HG03439 (cell line): ENCODE data around the gene KIT.

Experiments used
- ATAC-seq: cut with Tn5 transposase; IDR thresholded peaks from one replicate; pipeline ENCODE4 v1.9.1; 2021; ENCODE audit warnings: mild to moderate bottlenecking, moderate library complexity; ENCODE audit not compliant: unreplicated experiment

Gene KIT

DNA sequence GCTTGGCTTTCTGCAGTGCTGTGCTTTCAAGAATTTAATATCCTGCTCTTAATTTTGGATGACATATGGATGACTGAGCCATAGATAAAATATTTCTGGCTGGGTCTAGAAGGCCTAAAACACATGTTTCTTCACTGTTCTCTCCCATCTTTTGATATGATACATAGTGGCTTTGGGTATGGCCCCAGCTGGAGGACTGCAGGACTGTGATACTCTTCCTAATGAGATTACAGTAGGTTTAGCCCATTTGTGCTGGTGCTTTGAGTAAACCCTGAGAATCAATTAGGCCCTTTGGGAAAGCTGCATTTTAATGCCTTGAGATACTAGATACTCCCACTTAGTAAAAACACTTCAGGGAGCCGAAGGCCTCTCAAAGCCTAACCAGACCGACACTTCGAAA lies 38.0 kb downstream of the KIT start:
- ATAC-seq: no peak

DNA sequence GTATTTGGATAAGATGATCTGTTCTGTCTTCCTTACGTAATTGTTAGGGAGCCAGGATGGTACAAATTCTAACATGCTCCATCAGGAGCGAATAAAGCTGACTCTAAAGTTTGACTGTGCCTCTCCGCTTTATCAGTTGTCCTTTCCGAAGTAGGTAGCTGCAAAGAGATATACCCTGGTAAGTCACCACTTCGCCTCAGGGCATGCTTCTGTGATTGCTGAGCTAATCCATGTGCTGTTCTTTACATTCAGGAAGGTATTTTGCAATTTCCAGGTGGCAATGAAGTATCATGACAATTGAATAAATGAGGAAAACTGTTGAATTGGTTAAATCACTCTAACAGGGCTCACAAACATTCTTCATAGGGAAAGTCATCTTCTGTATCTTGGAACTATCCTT lies 38.9 kb downstream of the KIT start:
- ATAC-seq: no peak

DNA sequence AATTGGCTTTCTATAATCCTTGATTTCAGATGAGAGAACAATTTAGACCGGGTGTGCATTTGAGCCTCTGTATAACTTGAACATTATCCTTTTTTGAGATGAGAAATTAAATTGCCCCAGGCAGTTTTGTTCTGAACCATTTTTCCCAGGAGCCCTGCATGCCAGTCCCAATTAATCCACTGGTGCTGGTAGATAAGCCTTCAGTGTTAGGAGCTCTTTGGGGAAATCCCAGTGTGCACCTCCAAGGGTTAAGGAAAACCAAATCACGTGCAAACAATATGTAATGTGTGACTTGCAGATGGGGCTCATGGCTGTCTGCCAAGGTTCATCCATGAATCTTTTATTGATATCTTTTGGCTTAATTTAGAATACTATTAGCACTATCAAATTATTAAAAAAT lies 43.2 kb downstream of the KIT start:
- ATAC-seq: no peak

DNA sequence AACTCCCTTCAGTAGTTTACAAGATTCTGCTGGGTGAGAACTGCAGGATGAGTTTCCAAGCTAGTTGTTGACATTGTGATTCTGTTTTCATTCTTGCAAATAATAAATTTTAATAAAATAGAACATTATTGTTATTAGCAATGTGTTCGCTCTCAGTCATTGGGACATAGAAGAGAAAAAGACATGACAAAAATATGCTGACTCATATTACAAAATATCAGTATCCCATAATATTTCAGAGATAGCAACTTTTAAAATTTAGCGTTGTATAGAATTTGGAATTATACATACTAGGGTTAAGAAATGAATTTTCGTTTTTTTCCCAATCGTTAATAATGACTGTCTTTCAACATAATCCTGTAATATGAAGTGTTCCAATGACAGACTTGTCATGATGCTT lies 45.4 kb downstream of the KIT start:
- no peak for ATAC-seq

DNA sequence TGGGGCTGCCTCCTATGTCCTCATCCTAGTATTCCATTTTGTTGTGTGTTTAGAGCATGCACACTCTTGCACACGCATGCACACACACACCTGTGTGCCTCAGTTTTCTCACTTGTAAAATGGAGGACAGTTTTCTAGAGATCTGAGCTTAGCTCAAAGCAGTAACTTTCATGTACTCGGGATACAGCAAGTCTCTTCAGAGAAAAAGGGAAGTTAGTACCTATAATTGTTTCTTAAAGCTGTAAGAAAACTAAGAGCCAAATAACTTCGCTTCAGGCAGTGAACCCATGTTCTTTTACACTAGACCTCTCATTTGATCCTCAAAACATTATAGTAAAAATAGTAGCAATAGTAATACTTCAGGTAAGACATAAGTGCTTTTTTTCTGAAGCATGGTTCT lies 49.6 kb downstream of the KIT start:
- ATAC-seq: no peak

DNA sequence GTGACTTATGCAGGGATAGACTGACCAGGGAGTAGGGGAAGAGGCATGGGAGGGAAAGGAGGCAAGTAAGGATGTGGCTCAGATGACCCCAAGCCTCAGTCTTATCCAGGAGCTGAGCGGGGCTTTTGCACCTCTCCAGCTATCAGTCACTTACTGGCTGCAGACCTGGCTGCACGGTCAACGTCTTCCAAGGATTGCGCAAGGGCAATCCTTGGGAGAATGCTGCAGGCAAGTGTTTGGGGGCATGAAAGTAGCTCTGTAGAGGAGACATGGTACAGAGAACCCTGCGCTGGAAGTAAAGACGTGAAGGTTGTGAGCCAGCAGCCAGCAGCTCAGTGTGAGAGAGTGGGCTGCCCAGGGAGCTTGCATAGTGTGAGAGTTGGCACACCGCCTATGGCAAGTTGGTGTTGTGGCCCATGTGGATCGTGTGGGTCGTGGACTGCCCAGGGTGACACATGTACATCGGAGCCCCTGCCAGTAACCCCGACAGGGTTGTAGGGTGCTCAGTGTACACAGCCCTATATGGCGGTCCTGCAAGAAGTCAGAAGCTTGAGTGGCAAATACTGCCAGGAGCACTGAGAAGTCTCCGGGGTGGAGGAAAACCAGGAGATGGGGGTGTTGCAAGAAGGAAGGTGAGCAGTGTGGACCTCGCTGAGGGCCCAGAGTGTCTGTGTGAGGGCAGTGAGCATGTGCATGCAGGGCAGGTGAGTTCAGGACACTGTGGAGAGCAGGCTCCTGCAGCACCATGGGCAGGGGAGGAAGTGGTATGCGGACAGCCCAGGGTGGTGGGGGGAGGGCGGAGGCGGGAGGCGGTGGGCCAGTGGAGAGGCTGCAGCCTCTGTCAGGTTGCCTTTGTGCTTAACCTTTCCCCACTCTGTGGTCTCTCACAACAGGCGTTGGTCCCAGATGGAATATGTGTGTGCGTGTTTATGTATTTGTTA lies 50.9 kb downstream of the KIT start:
- no peak for ATAC-seq

- no peak for ATAC-seq
Observed at GRCh38 chr4:54709400-54709799, 51.6 kb downstream of the KIT start.

DNA sequence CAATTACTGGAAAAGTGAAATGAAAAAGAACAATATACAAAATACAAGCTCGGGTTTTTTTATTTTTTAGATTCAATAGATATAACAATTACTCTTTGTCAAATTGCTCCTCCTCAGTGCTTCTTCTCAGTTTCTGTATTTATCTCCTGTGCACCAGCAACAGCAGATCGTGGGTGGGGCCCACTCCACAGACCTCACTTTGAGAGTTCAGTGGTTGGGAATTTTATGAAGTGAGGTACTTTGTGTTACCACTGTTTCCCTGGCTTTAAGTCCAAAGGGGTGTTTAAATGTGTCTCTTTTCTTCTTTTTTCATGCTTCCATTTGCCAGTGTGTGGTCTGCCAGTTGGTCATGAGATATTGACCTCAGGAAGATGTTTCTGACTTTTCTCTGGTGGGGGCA lies 54.4 kb downstream of the KIT start:
- ATAC-seq: no peak

- no peak for ATAC-seq
Observed at GRCh38 chr4:54714631-54715030, 56.9 kb downstream of the KIT start.

DNA sequence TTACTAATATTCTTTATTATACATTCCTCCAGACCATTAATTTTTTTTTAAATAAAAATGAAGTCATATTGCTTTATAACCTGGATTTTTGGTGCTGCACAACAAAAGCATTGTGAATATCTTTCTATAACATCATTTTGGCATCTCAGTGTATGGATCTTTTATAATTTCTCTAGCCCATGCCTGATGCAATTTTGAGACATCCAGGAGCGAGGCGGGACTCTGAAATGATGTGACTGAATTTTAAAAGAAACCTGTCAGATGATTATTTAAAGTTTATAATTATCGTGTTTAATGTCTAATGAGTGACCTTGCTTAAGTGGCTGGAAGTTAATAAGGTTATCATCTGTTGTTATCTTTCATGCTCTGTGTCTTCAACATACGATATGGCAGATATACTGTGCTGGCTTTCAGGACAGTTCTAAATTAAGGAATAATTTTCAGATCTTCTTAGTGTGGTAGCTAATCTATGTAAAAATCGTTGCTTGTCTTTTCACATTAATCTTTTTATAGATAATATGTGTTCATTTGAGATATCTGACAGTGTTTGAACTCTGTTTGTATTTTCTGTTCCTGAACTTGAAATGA lies 58.8 kb downstream of the KIT start:
- no peak for ATAC-seq

GRCh38 chr4:54717694-54718093 lies 59.9 kb downstream of the KIT start:
- no peak for ATAC-seq

DNA sequence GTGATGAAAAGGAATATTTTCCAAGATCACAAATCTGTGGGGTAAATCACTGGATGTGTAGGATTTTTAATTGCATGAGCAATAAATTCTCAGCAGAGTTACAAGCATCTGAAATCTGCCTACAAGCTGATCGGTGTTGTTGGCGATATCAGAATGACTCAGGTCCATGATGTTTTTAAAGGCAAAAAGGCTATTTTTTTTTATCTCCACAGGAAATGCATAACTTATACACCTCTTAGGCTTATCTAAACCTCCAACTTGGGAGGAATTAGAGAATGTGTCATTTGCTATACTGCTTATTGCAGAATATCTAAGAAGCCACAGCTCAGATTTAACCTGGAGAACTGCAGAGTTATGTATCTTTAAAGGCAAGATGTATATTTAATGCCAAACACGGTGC lies 61.6 kb downstream of the KIT start:
- no peak for ATAC-seq

DNA sequence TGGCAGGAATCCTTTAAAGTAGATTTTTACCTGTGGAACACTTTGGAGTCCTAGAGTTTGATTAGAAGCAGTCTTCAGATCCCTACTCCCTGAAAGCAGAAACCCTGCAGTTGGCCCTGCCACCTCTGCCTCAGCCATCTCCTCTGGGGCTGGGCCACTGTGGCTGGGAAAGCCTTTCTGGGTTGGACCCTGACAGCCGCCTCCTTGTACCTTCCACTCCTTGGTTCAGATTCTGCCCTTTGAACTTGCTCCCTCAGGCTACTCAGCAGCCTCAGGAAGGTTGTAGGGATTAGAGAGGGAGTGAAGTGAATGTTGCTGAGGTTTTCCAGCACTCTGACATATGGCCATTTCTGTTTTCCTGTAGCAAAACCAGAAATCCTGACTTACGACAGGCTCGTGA lies 65.5 kb downstream of the KIT start:
- no peak for ATAC-seq

GRCh38 chr4:54723820-54724219 lies 66.1 kb downstream of the KIT start:
- no peak for ATAC-seq

- ATAC-seq: no peak
Observed at GRCh38 chr4:54726907-54727306, 69.2 kb downstream of the KIT start.

DNA sequence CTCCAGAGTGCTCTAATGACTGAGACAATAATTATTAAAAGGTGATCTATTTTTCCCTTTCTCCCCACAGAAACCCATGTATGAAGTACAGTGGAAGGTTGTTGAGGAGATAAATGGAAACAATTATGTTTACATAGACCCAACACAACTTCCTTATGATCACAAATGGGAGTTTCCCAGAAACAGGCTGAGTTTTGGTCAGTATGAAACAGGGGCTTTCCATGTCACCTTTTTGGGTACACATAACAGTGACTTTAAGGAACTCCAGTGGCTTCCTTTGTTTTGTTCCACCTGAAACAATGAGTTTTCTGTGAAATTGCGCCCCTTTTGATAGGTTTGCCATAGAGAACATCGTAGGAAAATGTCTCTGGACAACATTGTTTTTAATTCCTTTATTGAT lies 69.6 kb downstream of the KIT start:
- ATAC-seq: no peak

GRCh38 chr4:54728368-54728767 lies 70.6 kb downstream of the KIT start:
- ATAC-seq: no peak

GRCh38 chr4:54729256-54729655 lies 71.5 kb downstream of the KIT start:
- ATAC-seq: no peak

DNA sequence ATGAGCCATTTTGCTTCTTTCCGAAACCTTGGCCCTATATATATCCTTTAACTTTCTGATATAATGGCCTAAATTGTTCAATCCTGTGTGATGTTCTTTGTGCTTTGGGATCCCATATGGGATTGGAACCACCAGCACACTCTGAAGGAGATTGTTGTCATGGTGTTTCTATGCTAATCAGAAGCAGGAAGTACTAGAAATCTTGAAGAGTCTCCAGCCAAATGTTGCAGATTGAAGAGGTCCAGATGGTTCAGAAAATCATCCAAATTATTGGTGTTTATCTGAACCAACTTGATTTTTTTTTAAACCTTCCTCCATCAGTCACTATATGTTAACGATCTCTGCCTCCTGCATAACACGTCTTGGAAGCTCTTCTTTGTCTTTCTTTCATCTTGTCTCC lies 72.8 kb downstream of the KIT start:
- ATAC-seq: no peak

DNA sequence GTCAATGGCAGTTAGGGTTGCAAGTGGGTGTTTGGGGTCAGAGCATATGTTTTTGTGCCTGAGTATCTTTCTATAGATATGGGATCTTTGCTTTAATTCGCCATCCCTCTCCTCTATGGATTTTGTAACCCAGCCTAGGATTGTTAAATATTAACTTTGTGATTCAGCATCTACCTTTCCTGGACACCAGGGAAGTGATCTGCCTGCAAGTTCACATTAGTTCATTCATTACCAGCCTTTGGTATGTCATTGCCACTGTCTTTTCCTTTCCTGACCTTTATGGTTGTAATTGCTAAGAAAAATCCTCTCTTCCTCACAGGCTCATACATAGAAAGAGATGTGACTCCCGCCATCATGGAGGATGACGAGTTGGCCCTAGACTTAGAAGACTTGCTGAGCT lies 73.8 kb downstream of the KIT start:
- no peak for ATAC-seq

GRCh38 chr4:54731976-54732375 lies 74.2 kb downstream of the KIT start:
- no peak for ATAC-seq

DNA sequence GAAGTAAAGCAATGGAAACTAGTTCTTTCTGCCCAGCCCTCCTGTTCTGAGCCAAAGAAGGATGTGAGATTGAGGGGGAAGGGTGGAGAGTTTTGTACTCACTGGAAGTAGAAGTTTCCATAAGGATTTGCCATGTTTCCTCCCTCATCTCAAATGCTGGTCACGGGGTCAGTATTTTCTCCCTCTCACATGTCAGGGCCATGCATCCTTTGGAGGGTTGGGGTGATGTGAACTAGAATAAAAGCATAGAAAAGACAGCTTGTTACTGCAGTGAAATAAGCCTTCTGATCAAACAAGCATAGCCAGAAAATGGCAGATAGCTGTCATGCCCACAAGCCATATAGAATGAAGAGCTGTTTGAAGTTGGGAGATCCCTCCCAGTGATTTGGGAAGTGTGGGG lies 79.7 kb downstream of the KIT start:
- no peak for ATAC-seq

- ATAC-seq: no peak
Observed at GRCh38 chr4:54741202-54741601, 83.4 kb downstream of the KIT start.
